ENCODE results near the gene URB1.
"Not testable (repeated sequence)": the region's sequence is repeated elsewhere in the genome, so short reads cannot be mapped to it uniquely, and the experiment has no call there.

GRCh38 chr21:32310976-32311375, 81.8 kb downstream of the URB1 start:
- TF ChIP-seq CTCF (conservative IDR thresholded peaks at IDR 0.05; ENCODE audit: low read length); EZH2phosphoT487 (IDR thresholded peaks at IDR 0.05; ENCODE audit: borderline replicate concordance, low read depth, low read length): not testable (repeated sequence)
